Osteoblast (primary cell): ENCODE results near the gene CT55. TPM values are rescaled to one million over a fixed set of nuclear protein-coding genes. Genes with fewer than 3 reads are reported as not detected.
"Not testable (repeated sequence)": the region's sequence is repeated elsewhere in the genome, so short reads cannot be mapped to it uniquely, and the experiment has no call there.

Source experiments
- DNase-seq: peaks from one replicate; pipeline ENCODE4 v3.0.0; 2011; ENCODE audit warnings: low spot score, mixed read lengths; ENCODE audit not compliant: insufficient read length; ENCODE audit errors: missing footprints
- H2AFZ ChIP-seq: 2 replicates; pipeline ENCODE4 v1.6.0; 2011; ENCODE audit warnings: mild to moderate bottlenecking, low read length
- H3K27ac ChIP-seq: 2 replicates; pipeline ENCODE4 v1.5.1; 2011; ENCODE audit warnings: mild to moderate bottlenecking, low read depth, low read length, moderate library complexity
- H3K27me3 ChIP-seq: 2 replicates; pipeline ENCODE4 v1.6.0; 2012; ENCODE audit warnings: mild to moderate bottlenecking, control low read depth, inconsistent platforms, low read length, moderate library complexity; ENCODE audit not compliant: insufficient read depth
- H3K36me3 ChIP-seq: 2 replicates; pipeline ENCODE4 v1.5.1; 2011; ENCODE audit warnings: mild to moderate bottlenecking, low read length, control low read depth, moderate library complexity; ENCODE audit not compliant: insufficient read depth
- H3K4me1 ChIP-seq: 2 replicates; pipeline ENCODE4 v1.5.1; 2011; ENCODE audit warnings: mild to moderate bottlenecking, low read length, control low read depth, moderate library complexity; ENCODE audit not compliant: insufficient read depth
- H3K4me2 ChIP-seq: 2 replicates; pipeline ENCODE4 v1.6.0; 2011; ENCODE audit warnings: mild to moderate bottlenecking, low read length; ENCODE audit not compliant: insufficient read depth
- H3K4me3 ChIP-seq: fragments of 200-600 bp; sonication (generic); 3 replicates; pipeline ENCODE4 v1.5.1; 2012; ENCODE audit warnings: mild to moderate bottlenecking, low read length, inconsistent platforms; ENCODE audit not compliant: insufficient read depth
- H3K79me2 ChIP-seq: 2 replicates; pipeline ENCODE4 v1.6.0; 2012; ENCODE audit warnings: mild to moderate bottlenecking, low read length, control low read depth, inconsistent platforms; ENCODE audit not compliant: insufficient read depth
- H3K9me3 ChIP-seq: 2 replicates; pipeline ENCODE4 v1.5.1; 2011; ENCODE audit warnings: low read depth, low read length, control low read depth
- H4K20me1 ChIP-seq: 2 replicates; pipeline ENCODE4 v1.6.0; 2012; ENCODE audit warnings: mild to moderate bottlenecking, low read length, control low read depth; ENCODE audit not compliant: insufficient read depth
- total RNA-seq: library from RNA; depleted of rRNA; stranded (reverse); fragments of >200 nt; gene quantifications from 2 replicates; pipeline ENCODE4 v1.2.3, GENCODE V29; 2012
- TF ChIP-seq, protein P1 (sequence below): IDR thresholded peaks from 2 replicates; pipeline ENCODE4 v1.5.1; 2011; ENCODE audit warnings: mild to moderate bottlenecking, low read depth, low read length, moderate library complexity; ENCODE audit errors: extremely low read depth

The CT55 gene
- total RNA-seq, 1 donor: not detected

DNA sequence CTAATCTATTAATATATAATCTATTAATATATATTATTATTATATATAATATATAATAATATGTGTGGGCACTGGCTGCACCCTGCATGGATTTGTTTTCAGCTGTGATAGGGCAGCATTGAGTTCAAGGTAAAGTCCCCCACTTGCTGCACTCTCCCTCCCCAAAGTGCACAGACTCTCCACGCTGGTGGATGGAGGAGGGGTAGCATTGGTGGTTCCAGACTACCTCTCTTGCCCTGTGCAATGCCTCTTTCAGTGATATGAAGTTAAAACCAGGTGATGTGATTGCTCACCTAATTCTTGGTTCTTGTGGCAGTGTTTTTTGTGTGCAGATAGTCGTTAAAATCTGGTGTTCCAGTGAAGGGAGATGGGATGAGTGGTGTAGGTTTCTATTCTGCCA is 55.1 kb downstream of the CT55 start:
- not testable (repeated sequence) for H3K27ac ChIP-seq, DNase-seq, H4K20me1 ChIP-seq, H3K4me1 ChIP-seq, H3K4me3 ChIP-seq, H3K4me2 ChIP-seq, H2AFZ ChIP-seq, H3K9me3 ChIP-seq, H3K79me2 ChIP-seq, H3K36me3 ChIP-seq, H3K27me3 ChIP-seq

GRCh38 chrX:135114392-135114791 is 56.8 kb downstream of the CT55 start:
- Histone ChIP-seq H3K27ac (no peak overlapping the region), H4K20me1 (no peaks in the 10 kb centered on the region), H2AFZ (no peak overlapping the region), H3K27me3 (no peaks in the 10 kb centered on the region), H3K4me1 (no peaks in the 10 kb centered on the region), H3K9me3 (no peaks in the 10 kb centered on the region), H3K4me2 (no peak overlapping the region), H3K79me2 (no peaks in the 10 kb centered on the region), H3K36me3 (no peaks in the 10 kb centered on the region), H3K4me3 (no peak overlapping the region)
- TF ChIP-seq, protein P1, sequence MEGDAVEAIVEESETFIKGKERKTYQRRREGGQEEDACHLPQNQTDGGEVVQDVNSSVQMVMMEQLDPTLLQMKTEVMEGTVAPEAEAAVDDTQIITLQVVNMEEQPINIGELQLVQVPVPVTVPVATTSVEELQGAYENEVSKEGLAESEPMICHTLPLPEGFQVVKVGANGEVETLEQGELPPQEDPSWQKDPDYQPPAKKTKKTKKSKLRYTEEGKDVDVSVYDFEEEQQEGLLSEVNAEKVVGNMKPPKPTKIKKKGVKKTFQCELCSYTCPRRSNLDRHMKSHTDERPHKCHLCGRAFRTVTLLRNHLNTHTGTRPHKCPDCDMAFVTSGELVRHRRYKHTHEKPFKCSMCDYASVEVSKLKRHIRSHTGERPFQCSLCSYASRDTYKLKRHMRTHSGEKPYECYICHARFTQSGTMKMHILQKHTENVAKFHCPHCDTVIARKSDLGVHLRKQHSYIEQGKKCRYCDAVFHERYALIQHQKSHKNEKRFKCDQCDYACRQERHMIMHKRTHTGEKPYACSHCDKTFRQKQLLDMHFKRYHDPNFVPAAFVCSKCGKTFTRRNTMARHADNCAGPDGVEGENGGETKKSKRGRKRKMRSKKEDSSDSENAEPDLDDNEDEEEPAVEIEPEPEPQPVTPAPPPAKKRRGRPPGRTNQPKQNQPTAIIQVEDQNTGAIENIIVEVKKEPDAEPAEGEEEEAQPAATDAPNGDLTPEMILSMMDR: no peak
- DNase-seq: no peak

- no peaks in the 10 kb centered on the region for H3K36me3 ChIP-seq
- H3K4me3 ChIP-seq: no peak overlapping the region
- TF ChIP-seq, protein P1: no peak
These were observed 58.5 kb downstream of the CT55 start for GRCh38 chrX:135112743-135113142.

GRCh38 chrX:135112096-135112729 is 59.0 kb downstream of the CT55 start:
- Histone ChIP-seq H2AFZ (no peak overlapping the region), H3K79me2 (no peaks in the 10 kb centered on the region), H3K4me3 (no peak overlapping the region), H3K27me3 (no peaks in the 10 kb centered on the region), H3K36me3 (no peaks in the 10 kb centered on the region), H3K27ac (no peak overlapping the region), H4K20me1 (no peaks in the 10 kb centered on the region), H3K9me3 (no peaks in the 10 kb centered on the region), H3K4me1 (no peaks in the 10 kb centered on the region), H3K4me2 (no peak overlapping the region)
- TF ChIP-seq, protein P1: peak; percentile 71
- DNase-seq: no peak

More at GRCh38 chrX:135112743-135113142, 58.5 kb downstream of the CT55 start:
- no peak for DNase-seq
- Histone ChIP-seq H3K79me2 (no peaks in the 10 kb centered on the region), H3K27ac (no peak overlapping the region), H3K9me3 (no peaks in the 10 kb centered on the region), H2AFZ (no peak overlapping the region), H3K4me1 (no peaks in the 10 kb centered on the region), H4K20me1 (no peaks in the 10 kb centered on the region), H3K27me3 (no peaks in the 10 kb centered on the region), H3K4me2 (no peak overlapping the region)
